IPS-NIHi11 (cell line): ENCODE data around the gene ENDOU.

Experiments used
- DNase-seq: peaks from one replicate; pipeline ENCODE4 v3.0.0; 2012; ENCODE audit warnings: mixed read lengths, low spot score

ENDOU gene, protein sequence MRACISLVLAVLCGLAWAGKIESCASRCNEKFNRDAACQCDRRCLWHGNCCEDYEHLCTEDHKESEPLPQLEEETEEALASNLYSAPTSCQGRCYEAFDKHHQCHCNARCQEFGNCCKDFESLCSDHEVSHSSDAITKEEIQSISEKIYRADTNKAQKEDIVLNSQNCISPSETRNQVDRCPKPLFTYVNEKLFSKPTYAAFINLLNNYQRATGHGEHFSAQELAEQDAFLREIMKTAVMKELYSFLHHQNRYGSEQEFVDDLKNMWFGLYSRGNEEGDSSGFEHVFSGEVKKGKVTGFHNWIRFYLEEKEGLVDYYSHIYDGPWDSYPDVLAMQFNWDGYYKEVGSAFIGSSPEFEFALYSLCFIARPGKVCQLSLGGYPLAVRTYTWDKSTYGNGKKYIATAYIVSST

DNA sequence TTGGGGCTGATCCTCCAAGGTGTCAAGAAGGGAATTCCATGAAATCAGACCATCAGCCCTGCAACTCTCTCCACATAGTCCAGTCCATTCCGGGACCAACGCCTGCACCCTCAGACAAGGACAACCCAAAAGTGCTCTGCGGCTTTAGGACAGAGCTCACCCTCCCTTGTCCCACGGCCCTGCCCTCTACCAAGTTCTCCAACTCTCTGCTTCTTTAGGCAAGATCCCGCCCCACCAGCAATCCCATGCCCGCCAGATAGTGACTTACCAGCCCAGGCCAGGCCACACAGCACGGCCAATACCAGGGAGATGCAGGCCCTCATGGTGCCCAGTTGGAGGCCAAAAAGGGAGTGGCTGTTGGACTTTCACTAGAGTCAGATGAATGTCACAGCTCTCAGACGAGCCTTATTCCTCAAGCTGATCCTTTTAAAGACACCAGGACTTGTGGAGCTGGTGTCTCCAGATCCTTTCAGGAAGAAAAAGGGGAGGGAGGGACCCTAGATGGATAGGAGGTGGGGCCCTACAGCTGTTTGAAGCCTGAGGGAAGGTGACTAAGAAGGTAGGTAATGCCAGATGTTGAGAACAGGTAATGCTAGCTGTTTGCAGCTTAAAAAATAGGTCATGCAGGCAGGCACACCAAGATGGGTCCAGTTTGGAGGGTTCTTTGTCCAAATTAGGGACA is at the start of gene ENDOU:
Gene ENDOU, minus strand, starts transcription at position 400 of the 682 bp plus-strand sequence. Its CDS starts 77 bp downstream, at position 323.
- DNase-seq = no peak

DNA sequence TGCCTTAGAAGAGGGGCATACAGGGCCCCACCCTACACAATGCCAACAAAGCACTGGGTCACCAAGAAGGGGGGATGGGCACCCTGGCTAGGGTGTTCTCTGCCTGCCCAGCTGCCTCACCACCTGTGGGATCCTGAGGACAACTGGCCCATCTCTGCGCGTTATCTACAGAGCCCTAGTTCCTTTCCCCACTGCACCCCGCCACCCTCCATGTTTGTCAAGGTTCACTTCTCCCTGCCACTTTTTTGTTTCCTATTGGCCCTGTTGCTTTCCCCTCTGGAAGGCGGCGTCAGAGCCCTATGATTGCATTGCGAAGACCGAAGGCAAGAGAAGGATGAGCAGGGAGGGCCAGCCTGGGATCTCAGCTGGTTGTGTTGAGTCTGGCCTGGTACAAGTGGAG is 49.4 kb upstream of the ENDOU start:
- no peak for DNase-seq

DNA sequence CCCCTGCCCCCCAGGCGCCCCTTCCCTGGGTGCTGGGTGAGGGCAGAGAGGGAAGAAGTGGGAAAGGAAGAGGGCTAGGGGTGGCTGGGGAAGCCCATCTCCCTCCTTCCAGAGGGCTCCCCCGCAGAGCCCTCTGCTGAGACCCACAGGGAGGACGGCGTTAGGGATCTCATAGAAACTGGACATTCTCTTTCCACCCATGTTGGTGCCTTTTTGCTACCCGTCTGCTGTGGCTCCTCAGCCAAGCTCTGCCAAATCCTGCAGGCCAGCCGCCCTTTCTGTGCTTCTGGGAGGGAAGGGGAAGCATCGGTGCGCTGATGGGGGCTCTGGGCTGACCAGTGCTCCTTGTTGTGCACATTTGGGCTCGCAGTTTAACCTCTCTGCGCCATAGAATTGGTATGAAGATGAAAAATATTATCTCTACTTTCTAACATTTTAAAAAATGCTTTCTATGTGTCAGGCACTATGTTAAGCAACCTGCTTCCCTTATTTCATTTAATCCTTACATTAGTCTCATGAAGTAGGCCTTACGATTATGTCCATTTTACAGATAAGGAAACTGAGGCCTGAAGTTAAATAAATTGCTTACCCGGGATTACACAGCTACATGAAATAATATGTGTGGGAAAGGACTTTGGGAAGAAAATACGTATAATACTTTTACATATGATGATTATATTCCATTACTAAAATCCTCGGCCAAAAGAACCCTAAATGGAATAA is 48.7 kb upstream of the ENDOU start:
- DNase-seq = no peak

DNA sequence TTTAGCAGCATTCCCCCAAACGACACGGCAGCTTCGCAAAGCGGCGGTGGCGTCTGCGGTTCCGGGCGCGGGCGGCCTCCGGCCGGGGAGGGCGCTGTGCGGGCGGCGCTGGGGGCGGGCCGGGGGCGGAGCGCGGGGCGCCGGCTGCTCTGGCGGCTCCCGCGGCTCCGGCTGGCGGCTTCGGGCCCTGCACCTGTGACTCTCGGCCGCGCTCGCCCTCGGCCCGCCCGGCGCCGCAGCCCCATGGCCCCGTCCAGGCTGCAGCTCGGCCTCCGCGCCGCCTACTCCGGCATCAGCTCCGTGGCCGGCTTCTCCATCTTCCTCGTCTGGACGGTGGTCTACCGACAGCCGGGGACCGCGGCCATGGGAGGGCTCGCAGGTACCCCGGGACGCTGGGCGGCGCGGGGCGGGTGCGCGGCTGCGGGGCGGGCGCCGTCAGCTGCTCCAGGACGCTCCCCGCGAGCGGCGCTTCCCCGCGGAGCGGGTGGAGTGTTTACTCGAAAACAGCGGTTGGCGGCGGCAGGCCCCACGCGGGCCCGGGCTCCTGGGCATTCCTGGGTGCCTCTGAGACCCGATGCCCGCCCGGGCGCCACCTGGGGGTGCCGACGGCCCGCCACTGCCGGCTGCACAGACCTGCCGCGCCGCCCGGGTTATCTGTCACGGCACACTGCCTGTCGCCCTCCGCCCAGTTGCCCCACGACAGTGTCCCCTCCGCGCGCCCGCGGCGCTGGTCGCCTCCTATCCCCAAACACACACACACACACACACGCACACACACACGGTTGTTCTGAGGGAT is 48.0 kb upstream of the ENDOU start, which contains the start of gene SLC48A1:
Gene SLC48A1, plus strand, starts transcription at position 177 of the 796 bp plus-strand sequence. Its CDS starts 67 bp downstream, at position 244.
- peak; percentile 97 for DNase-seq

DNA sequence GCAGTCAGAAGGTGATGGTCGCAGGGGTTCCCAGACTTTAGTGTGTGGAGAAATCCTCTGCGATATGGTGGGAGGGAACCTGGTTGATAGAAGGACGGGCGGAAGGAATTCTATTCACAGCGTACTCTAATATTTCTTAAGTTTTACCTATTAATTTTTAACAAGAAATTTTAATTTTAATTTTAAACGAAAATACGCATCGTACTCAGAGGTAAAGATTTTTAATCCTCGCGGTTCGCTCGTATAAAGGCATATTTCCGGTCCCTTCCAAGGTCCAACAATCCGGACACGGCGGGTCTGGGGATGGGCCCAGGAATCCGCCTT is 47.4 kb upstream of the ENDOU start:
- no peak for DNase-seq

DNA sequence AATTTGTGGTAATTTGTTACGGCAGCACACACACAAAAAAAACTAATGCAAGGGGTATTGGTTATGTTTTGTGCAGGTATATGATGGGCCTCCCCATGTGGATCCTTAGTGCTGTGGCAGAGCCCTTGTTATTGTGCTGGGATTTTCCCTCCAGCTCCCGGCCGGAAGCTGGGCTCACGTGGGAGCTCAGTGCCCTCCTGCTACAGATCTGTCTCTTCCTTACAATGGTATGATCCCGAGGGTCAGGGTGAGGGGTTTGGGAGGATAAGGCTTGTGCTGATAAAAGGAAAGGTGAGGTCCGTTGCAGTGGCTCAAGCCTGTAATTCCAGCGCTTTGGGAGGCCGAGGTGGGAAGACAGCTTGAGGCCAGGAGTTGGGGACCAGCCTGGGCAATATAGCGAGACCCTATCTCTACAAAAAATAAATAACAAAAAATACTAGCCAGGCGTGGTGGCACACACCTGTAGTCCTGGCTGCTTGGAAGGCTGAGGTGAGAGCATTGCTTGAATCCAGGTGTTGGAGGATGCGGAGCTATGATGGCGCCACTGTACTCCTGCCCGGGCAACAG is 46.9 kb upstream of the ENDOU start:
- DNase-seq = no peak

DNA sequence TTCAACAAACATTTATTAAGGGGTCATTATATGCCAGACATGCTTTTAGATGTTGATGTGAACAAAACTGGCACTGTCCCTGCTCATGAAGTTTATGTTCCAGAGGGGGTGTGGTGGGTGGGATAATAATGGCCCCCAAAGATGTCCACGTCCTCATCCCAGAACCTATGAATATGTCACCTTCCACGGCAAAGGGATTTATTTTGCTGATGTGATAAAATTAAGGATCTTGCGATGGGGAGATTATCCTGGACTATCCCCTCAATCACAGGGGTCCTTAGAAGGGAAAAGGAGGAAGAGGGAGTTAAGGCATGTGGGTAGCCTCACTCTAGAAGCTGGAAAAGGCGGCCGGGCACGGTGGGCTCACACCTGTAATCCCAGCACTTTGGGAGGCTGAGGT is 46.0 kb upstream of the ENDOU start:
- DNase-seq = no peak

DNA sequence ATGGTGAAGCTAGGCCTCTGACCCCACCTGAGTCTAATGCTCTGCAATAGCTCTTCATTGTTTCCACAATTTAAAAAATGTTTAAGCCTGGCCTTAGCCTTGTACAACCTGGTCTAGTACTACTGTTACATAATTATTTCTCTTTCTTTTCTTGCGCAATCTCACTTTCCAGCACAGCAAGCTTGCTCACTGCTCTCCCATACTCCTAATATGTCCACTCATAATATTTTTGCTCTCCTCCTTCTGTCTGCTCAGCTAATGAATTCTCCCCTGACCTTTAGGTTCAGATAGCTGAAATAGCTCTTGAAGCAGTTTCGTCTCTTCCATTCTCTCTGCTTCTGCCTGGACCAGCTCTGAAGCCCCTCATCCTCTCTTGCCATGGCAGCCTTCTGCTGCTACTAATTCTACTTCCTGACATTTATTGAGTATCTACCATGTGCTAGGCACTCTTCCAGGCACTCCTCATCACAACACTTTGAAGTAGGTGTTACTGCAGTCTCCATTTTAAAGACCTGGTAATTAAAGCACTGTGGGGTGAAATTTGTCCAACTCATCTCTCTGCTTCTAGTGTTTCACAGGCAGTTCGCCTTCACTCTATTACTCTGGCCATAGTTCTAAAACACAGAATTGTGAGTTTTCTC is 44.9 kb upstream of the ENDOU start:
- DNase-seq = no peak

DNA sequence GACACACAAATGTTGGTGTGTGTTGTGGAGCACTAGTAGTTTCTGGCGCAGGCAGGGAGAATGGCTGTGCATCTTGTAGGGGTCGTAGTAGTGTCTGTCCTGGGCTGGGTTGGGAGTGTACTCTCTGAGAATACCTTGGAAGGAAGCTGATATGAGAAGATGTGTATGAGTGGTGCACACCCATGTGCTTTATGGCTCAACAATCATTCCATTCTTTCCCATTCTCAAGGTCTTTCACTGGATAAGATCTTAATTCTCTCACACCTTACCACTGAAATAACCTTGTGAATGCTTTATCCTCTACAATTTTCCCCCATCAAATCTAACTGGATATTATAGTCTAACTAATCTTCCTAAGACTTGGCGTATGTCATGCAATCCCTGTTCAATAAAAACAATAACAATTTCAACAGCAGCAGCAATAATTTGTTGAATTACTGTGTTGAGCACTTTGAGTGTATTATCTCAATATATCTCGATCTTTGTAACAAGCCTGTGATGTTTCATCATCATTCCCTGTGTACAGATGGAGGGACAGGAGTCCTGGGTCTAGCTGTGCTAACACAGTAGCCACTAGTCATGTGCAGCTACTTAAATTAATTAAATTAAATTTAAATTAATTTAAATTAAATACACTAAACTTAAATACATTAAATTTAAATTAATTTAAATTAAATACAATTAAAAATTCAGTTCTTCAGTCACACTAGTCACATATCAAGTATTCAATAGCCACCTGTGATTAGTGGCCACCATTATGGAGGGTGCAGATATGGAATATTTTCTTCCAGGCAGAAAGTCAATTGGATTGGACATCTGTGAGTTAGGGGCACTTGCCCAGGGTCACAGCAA is 44.2 kb upstream of the ENDOU start:
- DNase-seq = no peak

DNA sequence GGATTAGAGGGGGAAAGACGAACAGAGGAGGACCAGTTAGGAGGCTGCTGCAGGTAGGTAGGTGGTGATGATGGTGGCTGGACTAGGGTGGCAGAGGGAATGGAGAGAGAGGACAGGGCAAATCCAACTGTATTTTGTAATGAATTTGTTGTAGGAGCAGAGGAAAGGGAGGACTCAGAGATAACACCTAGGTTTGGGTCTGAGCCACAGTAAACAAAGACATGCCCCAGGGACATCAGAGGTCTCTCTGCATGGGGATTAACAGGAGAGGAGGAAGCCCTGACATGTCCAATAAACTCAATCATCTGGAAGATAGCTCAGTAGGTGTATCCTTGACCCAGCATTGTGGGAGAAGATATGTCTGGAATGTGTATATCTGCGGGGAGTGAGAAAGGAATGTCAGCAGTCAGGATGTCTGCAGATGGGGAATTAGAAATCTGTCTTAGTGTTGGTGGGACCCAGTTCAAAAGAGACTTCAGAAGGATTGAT is 43.1 kb upstream of the ENDOU start:
- no peak for DNase-seq

DNA sequence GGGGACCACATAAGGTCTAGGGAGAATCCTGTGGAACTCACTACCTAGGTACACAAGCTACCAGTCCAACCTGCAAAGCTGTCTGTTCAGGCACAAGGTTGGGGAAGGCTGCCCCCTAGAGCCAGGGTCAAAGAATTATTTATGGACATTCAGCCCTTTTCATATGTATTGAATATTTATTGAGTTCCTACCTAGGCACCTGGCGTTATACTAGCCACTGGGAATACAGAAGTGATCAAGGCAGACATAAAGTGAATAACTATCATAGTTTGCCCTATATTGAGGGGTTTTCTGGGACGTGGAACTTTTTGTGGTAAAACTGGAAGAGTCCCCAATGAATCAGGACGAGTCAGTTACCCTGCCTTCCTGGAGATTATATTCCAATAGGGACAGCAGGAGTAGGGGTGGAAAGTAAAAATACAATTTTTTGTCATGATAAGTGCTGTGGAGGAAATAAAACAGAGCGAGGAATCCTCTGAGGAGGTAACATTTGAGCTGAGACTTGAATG is 42.0 kb upstream of the ENDOU start:
- DNase-seq = peak; percentile 69

DNA sequence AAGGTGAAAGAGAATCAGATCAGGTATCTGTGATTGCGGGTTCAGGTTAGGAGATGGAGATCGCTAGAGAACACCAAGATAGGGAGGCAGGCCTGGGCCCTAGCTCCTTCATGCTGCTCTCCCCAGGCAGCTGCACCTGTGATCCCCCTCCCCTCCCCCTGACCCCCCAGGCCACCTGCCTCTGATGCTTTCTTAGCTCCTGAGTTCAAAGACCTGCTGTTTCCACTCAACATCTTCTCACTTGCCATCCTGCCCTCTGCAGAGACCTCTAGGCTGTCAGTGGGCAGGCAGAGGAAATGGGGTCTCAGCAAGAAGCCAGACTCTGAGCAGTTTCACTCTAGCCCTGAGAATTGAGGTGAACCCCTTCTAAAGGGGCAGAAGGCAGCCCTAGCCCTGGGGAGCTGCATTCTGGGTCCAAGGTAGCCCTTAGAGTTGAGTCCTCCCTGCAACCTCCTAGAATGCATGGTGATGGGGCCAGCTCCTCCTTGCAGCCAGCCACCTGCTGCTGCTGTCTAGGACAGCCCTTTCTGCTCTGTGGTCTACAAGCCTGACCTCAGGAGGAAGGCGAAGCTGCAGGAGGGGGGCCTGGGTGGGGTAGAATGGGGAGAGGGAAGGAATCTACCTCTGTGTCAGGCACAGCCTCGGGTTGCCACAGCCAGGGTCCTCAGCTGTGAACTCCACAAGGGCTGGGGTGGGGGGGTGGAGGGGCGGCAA is 41.4 kb upstream of the ENDOU start:
- DNase-seq = no peak

DNA sequence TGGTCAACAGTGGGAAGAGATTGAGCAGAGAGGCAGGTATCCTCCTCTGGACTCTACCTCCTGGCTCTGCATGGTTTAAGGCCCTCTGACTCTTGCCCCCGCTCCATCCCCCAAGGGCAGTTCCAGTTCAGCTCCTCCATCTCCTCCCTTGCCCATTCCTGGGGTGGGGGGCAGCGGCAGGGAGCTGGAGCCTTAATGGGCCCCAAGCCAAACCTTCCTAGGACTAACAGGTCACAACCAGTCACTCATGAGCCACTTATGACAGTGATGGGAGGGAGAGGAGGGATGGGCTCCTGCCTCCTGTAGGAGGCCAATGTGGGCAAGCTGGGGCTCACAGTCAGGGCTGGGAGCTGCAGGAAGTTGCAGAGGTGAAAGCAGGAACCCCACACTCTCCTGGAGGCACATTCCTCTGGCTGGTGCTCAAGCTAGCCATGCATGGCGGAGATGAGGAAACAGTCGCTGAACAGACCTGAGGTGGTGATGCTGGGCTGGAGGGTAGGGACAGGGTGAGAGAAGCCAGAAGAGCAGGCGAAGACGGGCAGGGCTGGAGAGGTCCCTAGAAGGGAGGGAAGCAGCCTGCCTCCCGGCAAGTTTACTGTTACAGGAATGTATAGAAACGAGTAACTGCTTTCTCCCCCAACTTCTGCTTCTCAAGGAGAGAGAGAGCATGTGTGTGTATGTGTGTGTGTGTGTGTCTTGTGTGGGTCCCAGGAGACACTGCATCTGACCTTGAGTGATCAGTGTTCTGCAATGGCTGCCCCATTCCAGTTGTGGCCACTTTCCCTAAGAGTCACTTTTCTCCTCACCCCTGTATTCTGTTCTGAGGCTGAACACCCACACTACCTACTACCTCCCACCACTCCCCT is 38.4 kb upstream of the ENDOU start:
- DNase-seq = no peak

DNA sequence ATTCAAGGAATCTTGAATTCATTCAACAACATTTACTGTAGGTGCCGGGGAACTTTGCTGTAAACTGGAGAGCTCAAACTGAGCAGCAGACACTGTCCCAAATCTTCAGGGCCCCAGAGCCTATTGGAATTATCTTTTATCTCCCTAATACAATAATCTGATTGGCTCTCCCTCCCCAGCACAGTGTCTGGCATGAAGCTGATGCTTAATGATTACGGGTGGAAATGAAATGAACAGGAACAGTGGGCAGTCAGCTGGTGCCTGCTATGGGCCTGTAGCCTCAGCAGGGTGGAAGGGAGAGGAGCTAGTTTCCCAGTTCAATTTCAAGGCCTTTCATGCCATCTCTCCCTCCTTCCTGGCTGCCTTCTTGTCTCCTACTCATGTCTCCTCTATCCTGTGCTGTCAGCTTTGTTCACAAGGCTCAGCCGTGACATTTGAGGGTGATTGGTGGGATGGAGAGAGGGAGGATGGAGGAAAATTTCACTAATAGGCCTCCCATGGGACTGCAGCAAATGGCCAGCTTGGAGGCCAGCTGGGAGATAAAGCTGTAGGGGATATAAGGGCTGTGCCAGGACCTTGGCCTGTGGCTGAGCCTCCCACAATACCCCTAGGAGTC is 37.7 kb upstream of the ENDOU start:
- DNase-seq = no peak

DNA sequence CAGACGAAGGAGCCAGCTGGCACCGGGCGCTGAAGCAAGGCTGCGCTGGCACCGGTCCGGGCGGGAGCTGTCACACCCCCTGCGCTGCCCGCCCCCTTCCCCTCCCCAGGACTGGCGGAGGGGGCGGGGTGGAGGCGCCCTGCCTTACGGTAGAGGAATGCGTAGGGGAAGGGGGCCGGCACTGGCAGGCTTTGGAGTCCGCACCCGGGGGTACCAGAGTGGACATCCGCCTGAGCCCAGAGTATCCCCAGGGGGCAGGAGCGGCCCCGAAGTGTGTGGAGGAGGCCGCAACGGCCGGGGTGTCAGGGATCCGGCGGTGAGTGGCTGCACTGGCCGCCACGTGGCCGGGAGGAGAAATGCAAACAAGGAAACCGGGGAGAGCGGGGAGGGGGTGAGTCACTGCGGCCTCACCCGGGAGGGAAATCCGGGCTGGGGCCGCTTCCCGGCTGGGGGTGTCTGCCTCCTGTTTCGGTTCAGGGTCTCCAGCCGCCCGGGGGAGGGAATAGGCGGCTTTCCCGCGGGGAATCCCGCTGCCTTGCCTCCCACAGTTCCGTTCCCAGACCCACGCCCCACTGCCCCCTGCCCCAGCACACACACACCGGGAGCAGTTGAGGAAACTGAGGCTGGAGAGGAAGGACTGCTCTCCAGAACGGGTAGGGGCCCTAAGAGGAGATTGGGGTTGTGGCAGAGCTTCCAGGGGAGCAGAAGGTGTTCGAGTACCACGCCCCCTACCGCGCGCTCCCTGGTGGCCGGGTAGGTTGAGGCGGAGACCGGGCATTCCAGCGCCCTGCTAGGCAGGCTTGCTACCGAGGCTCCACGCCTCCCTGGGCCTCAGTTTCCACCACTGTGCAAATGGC is 33.8 kb upstream of the ENDOU start, which contains the start of gene RAPGEF3:
Gene RAPGEF3, minus strand, starts transcription at position 47 of the 857 bp plus-strand sequence. CDS start 324 bp downstream, outside the sequence.
- peak; percentile 92 for DNase-seq

DNA sequence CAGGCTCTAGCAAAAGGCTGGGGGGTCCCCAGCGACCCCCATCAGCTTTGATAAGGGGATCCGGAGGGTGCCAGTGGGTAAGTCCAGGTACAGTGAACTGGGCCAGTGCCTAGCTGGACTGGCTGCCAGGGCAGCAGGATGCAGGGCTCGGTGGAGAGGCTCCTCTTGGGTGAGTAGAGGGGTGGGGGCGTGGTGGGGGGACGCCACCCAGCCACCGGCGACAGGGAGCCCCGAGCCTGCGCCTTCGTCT is 33.2 kb upstream of the ENDOU start:
- no peak for DNase-seq
